ENCODE results near the gene SMAD7. TPM values are rescaled to one million over a fixed set of nuclear protein-coding genes. Genes with fewer than 3 reads are reported as not detected.

The SMAD7 gene
- polyA plus RNA-seq, 3 donors, result 61.8 to 68.2 (median 65.4) TPM

DNA sequence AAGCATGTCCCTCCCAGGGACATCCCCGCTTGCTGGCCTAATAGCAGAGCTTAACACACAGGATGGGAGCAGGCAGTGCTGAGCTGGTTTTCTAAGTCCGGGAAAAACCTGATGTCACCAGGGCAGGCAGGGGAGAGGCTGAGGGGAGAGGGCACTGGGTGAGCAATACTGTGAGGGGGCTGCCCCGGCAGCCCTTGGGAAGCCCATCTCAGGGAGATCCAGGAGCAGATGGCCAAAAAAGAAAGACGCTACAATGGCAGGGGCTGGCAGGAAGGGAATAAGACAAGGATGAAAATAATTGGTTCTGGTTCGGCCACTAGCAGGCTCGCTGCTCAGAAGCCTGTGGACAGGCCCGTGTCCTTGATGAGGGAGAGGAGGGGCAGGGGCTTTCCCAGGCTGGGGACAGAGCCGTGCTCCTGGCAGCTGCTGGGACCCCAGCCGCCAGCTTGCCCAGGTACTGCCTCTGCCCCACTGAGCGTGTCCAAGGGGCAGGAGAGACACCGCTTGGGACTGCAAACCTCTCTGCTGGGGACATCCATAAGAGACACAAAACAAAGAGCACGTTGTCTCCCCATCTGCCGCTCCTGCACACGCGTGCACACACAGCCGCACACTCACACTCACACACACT, 30.2 kb downstream of the SMAD7 start:
- no peak for DNase-seq

GRCh38 chr18:48919547-48919946, 31.2 kb downstream of the SMAD7 start:
- DNase-seq, result no peak

- DNase-seq, result no peak
Measured at GRCh38 chr18:48918660-48919456, 31.9 kb downstream of the SMAD7 start.

DNA sequence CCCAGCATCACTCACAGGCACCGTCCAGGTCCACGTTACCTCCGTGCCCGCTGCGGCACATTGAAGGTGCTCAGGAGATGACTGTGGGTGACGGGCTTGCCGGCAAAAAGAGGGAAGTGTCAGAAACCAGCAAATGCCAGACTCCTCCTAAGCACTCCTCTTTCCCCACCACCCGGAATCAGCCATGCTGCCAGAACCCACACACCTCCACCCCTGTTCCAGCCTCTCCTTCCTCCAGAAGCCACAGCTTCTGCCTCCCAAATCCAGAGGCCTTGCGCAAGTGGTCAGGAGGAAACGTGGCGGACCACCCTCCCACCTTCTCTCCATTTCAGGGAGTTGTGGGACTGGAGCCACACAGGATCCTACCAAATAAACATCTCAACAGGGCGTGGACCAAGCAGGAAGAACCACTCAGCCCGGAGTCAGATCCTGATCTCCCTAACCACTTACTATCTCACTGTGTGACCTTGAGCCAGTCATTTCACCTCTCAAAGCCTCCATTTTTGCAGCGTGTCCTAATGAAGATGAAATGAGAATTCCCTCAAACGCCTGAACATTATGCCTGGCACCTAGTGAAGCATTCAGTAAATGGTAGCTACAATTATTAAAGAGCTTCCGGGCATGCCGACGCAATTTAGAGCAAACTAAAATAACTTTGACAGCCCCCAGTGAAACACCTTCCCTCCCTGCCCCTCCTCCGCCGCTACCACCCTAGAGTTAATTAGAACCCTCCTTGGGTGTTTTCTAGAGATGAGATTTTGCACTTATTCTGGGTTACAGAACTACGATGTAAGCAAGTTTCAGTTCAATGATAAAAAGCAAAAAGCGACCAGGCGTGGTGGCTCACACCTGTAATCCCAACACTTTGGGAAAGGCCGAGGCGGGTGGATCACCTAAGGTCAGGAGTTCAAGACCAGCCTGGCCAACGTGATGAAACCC, 32.9 kb downstream of the SMAD7 start:
- no peak for DNase-seq

DNA sequence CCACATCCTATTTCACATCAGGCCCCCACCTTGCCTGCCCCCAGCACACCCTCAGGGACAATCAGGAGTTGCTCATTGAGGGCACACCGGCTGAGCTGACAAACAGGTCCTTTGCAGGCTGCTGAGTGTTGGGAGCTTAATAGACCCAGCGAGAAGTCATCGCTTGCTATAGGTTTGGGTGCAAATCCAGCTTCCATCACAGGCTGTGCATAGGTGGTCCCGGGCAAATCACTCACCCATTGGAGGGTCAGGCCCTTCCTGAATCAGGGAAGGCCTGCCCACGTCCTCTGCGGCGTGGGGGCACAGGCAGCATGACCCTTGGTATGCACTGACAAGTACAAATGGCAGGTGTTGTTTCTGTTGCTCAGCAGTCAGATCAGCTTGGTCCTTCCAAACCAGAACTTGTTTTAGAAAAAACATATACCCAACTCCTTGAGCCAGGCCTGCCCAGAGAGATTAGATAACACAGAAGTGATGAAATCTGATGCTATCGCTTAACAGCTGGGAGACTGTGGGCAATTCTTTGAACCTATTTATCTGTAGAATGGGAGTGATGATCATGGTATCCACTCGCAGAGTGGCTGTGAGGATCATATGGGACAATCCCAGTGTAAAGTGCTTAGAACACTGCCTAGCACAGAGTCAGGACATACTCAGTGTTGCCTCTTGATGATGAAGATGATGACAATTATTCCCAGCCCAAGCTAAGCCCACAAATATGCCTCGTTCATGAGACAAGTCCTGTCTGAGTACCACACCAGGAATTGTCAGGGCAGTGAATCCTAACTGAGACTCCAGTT, 34.9 kb downstream of the SMAD7 start:
- DNase-seq, result no peak

- DNase-seq, result no peak
Measured at GRCh38 chr18:48914581-48915251, 36.0 kb downstream of the SMAD7 start.

- DNase-seq, result no peak
Measured at GRCh38 chr18:48913775-48914174, 37.0 kb downstream of the SMAD7 start.

GRCh38 chr18:48913201-48913600, 37.6 kb downstream of the SMAD7 start:
- no peak for DNase-seq

- DNase-seq, result no peak
Measured at GRCh38 chr18:48910972-48911545, 39.7 kb downstream of the SMAD7 start.

- no peak for DNase-seq
Measured at GRCh38 chr18:48909721-48910120, 41.0 kb downstream of the SMAD7 start.

GRCh38 chr18:48908916-48909315, 41.8 kb downstream of the SMAD7 start:
- no peak for DNase-seq

- DNase-seq, result no peak
Measured at GRCh38 chr18:48905513-48905912, 45.3 kb downstream of the SMAD7 start.

DNA sequence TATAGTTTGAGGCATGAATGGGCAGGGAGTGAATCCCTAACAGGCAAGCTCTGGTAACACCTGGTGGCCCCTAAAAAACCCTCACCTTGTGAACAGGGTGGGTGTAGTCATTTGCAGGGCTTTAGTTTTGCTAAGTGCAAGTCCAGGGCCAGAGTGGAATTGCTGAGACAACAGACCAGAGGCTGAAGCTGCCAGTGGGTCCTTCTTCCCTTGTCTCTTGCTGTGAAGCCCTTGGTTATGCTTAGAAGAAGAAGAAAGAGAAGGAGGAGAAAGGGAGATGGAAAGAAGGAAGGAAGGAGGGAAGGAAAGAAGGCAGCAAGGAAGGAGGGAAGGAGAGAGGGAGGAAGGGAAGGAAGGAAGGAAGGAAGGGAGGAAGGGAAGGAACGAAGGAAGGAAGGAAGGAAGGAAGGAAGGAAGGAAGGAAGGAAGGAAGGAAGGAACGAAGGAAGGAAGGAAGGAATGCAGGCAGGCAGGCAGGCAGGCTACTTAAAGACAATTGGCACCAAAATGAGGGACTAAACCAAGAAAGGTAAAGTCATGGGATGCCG, 45.8 kb downstream of the SMAD7 start:
- no peak for DNase-seq

GRCh38 chr18:48904091-48904490, 46.7 kb downstream of the SMAD7 start:
- no peak for DNase-seq

GRCh38 chr18:48902856-48903601, 47.7 kb downstream of the SMAD7 start:
- DNase-seq, result no peak

DNA sequence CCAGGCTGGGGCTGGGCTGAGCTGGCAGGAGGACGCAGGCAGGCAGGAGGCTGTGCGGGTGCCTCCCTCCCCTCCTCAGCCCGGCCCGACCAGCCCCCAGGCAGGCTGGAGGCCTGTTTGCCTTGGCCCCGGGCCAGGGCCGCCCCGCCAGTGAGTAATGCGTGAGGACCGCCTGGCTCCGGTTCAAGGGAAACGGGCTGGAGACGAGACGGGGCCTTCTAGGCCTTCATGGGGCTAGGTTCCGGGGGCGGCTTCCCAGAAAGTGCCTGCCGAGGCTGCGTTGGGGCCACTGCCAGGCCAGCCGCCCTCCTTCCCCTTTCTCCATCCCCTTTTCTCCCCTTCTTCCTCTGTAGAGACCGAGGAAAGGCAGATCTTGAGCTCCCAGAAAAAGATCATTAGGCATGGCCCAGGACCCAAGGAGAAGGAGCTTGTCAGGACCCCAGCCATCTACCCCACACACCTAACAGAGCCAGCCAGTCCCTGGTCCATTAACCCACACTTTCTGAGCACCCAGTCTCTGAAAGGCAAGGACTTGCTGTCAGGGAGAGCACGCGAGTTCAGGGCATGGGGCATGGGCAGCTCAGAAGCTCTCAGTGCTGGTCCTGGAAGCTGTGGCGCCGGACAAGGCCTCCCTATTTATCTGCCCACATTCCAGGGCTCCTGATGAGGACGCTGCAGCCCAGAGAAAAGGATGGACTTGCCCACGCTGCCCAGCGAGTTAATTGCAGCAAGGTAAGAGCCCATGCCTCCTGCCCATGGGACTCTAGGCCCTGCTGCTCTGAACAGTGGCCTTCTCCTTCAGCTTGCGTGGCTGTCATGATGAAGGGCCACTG, 48.5 kb downstream of the SMAD7 start:
- peak; percentile 91 for DNase-seq

DNA sequence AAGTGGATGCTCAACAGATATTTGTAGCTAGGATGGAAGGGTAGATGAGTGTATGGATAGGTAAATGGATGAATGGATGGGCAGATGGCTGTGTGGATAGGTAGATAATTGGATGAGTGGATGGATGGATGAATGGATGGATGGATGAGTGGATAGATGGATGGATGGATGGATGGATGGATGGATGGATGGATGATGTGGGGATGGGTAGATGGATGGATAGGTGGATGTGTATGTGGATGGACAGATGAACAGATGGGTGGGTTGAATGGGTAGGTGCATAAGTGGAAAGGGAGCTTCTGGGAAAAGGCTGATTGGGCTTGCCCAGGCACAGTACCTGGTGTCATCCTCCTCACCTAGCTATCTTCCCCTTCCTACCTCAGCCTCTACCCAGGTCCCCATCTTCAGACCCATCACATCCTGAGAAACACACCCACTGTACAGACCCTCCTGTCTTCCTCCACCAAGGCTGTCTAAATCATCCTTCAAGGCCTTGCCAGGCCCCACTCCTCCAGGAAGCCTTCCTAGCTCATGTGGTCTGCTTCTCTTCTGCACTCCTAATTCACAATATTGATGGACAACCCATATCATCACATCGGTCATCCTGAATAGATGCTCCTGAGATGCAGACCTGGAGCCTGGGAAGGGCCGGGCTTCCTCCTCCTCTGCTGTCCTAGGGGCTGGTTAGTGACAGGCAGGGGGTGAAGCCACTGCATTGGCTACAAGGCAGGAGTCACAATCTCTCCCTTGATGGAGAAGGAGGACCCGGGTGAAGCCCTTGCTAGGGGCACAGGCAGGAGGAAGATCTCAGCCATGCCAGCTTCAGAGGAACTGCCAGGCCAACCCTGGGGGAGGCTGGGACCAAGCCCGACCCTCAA, 49.4 kb downstream of the SMAD7 start:
- no peak for DNase-seq

DNA sequence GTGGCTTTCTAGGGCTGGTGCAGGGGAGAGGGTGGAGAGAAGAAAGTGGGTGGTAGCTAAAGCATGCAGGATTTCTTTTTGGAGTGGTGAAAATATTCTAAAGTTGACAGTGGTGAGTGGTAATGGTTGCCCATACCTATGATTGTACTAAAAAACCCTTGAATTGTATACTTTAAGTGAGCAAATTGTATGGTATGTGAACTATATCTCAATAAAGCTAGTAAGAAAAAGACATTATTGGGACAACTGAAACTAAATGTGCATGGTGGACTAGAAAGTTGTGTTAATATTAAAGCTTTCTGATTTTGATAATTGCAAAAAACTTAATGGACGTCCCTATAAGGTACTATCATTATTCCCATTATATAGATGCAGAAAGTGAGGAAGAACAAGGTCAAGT, 50.3 kb downstream of the SMAD7 start:
- DNase-seq, result no peak

Measured in renal pelvis (tissue), 4 donors.